H1 (cell line): ENCODE data around the gene GLIS2. TPM values are rescaled to one million over a fixed set of nuclear protein-coding genes. Genes with fewer than 3 reads are reported as not detected.
A peak's percentile ranks its signal among the peaks of the same experiment; 100 is the strongest.
"Not testable (repeated sequence)": the region's sequence is repeated elsewhere in the genome, so short reads cannot be mapped to it uniquely, and the experiment has no call there.

Experiments used
- CTCF ChIA-PET: fragments of 300-600 bp; sonication (Branson Sonifier 250); formaldehyde crosslinking; loops from one replicate; lab custom pipeline; 2021; ENCODE audit not compliant: partially characterized antibody; lab: Charles Lee
- POLR2A ChIA-PET: fragments of 300-600 bp; sonication (Branson Sonifier 250); formaldehyde crosslinking; loops from one replicate; lab custom pipeline; 2021; ENCODE audit warnings: inconsistent platforms; ENCODE audit not compliant: partially characterized antibody; lab: Charles Lee
- DNase-seq, 2 experiments: peaks; one replicate each; pipeline versions ENCODE4 v3.0.0 to v3.0.0-alpha.2; 2010 to 2022; ENCODE audit warnings: low spot score in 2 of 2, low read depth in 1 of 2, mixed read lengths in 1 of 2
- FAIRE-seq: peaks from 2 replicates; lab custom pipeline; 2011; peaks lifted over from hg19 to GRCh38; lab: Jason Lieb, UNC
- H2AFZ ChIP-seq: 2 replicates; pipeline ENCODE4 v1.8.1; 2012; ENCODE audit warnings: low read length, inconsistent platforms
- H2AK5ac ChIP-seq: 2 replicates; pipeline ENCODE4 v1.6.1; 2013; ENCODE audit warnings: low read depth, low read length
- H2BK120ac ChIP-seq: replicated peaks from 2 replicates; pipeline ENCODE3; 2013; ENCODE audit warnings: low read depth, low read length, inconsistent platforms
- H2BK12ac ChIP-seq: 2 replicates; pipeline ENCODE4 v1.6.1; 2013; ENCODE audit warnings: low read depth, low read length
- H2BK15ac ChIP-seq: 2 replicates; pipeline ENCODE4 v1.6.1; 2013; ENCODE audit warnings: low read length
- H2BK20ac ChIP-seq: 2 replicates; pipeline ENCODE4 v1.6.1; 2013; ENCODE audit warnings: low read length
- H2BK5ac ChIP-seq: 2 replicates; pipeline ENCODE4 v1.6.1; 2013; ENCODE audit warnings: low read depth, low read length
- H3K14ac ChIP-seq: 2 replicates; pipeline ENCODE4 v1.6.1; 2013; ENCODE audit warnings: inconsistent platforms; ENCODE audit not compliant: insufficient read length
- H3K18ac ChIP-seq: 2 replicates; pipeline ENCODE4 v1.6.1; 2013; ENCODE audit warnings: low read length; ENCODE audit errors: extremely low read depth
- H3K23ac ChIP-seq: 2 replicates; pipeline ENCODE4 v1.6.1; 2013; ENCODE audit warnings: inconsistent platforms; ENCODE audit not compliant: insufficient read length
- H3K23me2 ChIP-seq: 2 replicates; pipeline ENCODE4 v1.6.1; 2013; ENCODE audit warnings: low read depth, low read length
- H3K27ac ChIP-seq: 2 replicates; pipeline ENCODE4 v1.6.1; 2011; ENCODE audit warnings: low read depth, low read length, inconsistent platforms
- H3K27me3 ChIP-seq, 4 experiments: replicated peaks in 1 of 4; 1 replicate in 1 of 4; 2 replicates in 3 of 4; pipeline versions ENCODE4 v1.6.1 to v1.8.1; 2011 to 2013; ENCODE audit warnings: low read length in 3 of 4, mild to moderate bottlenecking in 3 of 4, inconsistent platforms in 2 of 4, mixed read lengths in 2 of 4, moderate library complexity in 1 of 4; ENCODE audit not compliant: control insufficient read depth in 3 of 4, insufficient read depth in 3 of 4; ENCODE audit errors: extremely low read depth in 1 of 4
- H3K36me3 ChIP-seq, 4 experiments: 2 replicates each; pipeline versions ENCODE4 v1.6.1 to v1.8.1; 2011 to 2013; ENCODE audit warnings: mild to moderate bottlenecking in 4 of 4, low read length in 3 of 4, moderate library complexity in 2 of 4, control low read depth in 1 of 4, inconsistent platforms in 1 of 4; ENCODE audit not compliant: insufficient read depth in 4 of 4, control insufficient read depth in 2 of 4
- H3K4ac ChIP-seq: replicated peaks from 2 replicates; pipeline ENCODE3; 2013; ENCODE audit warnings: low read length, low read depth, mixed read lengths, inconsistent platforms; ENCODE audit not compliant: insufficient read length
- H3K4me1 ChIP-seq, 4 experiments: replicated peaks in 1 of 4; 1 replicate in 1 of 4; 2 replicates in 3 of 4; pipeline versions ENCODE4 v1.6.1 to v1.8.1; 2011 to 2013; ENCODE audit warnings: low read length in 3 of 4, inconsistent platforms in 2 of 4, mixed read lengths in 1 of 4; ENCODE audit not compliant: insufficient read depth in 4 of 4, control insufficient read depth in 3 of 4
- H3K4me2 ChIP-seq, 2 experiments: 2 replicates each; pipeline versions ENCODE4 v1.6.1 to v1.8.1; 2011 to 2013; ENCODE audit warnings: low read depth in 2 of 2, low read length in 2 of 2, control low read depth in 1 of 2, inconsistent platforms in 1 of 2, mild to moderate bottlenecking in 1 of 2; ENCODE audit not compliant: insufficient read depth in 1 of 2
- H3K4me3 ChIP-seq, 4 experiments: fragments of 200-600, 300-600 bp in 1 of 4; sonication (generic), shearing (Covaris generic), sonication (Bioruptor Twin) in 1 of 4; 2 replicates each; pipeline versions ENCODE4 v1.5.1 to v1.8.1; 2011 to 2016; ENCODE audit warnings: low read length in 4 of 4, low read depth in 3 of 4, control low read depth in 2 of 4, inconsistent platforms in 2 of 4, mild to moderate bottlenecking in 2 of 4, mixed read lengths in 1 of 4, moderate library complexity in 1 of 4; ENCODE audit not compliant: insufficient read depth in 2 of 4; ENCODE audit errors: extremely low read depth in 1 of 4
- H3K56ac ChIP-seq: replicated peaks from 2 replicates; pipeline ENCODE3; 2013; ENCODE audit warnings: low read depth, mild to moderate bottlenecking, mixed read lengths, low read length, inconsistent platforms; ENCODE audit not compliant: insufficient read length
- H3K79me1 ChIP-seq: 2 replicates; pipeline ENCODE4 v1.6.1; 2013; ENCODE audit warnings: low read depth, low read length, control low read depth
- H3K79me2 ChIP-seq, 2 experiments: 2 replicates each; pipeline versions ENCODE4 v1.6.1 to v1.8.1; 2012 to 2013; ENCODE audit warnings: low read length in 2 of 2, mild to moderate bottlenecking in 2 of 2, inconsistent platforms in 1 of 2; ENCODE audit not compliant: insufficient read depth in 2 of 2, control insufficient read depth in 1 of 2
- H3K9ac ChIP-seq, 4 experiments: replicated peaks in 1 of 4; 1 replicate in 1 of 4; 2 replicates in 3 of 4; pipeline versions ENCODE4 v1.6.1 to v1.8.1; 2011 to 2013; ENCODE audit warnings: low read depth in 3 of 4, low read length in 3 of 4, control low read depth in 2 of 4, mild to moderate bottlenecking in 2 of 4, moderate library complexity in 2 of 4, inconsistent platforms in 1 of 4; ENCODE audit errors: extremely low read depth in 1 of 4
- H3K9me3 ChIP-seq, 2 experiments: 2 replicates each; pipeline versions ENCODE4 v1.6.1 to v1.8.1; 2012 to 2013; ENCODE audit warnings: mild to moderate bottlenecking in 2 of 2, moderate library complexity in 2 of 2, control low read depth in 1 of 2, inconsistent platforms in 1 of 2, low read depth in 1 of 2, low read length in 1 of 2, mixed read lengths in 1 of 2; ENCODE audit not compliant: insufficient read depth in 2 of 2
- H4K20me1 ChIP-seq, 2 experiments: replicated peaks in 1 of 2; 2 replicates each; pipeline versions ENCODE3 to v1.8.1; 2011 to 2013; ENCODE audit warnings: inconsistent platforms in 2 of 2, low read length in 2 of 2, mild to moderate bottlenecking in 1 of 2; ENCODE audit not compliant: insufficient read depth in 2 of 2, control insufficient read depth in 1 of 2
- H4K5ac ChIP-seq: 2 replicates; pipeline ENCODE4 v1.6.1; 2013; ENCODE audit warnings: low read length, low read depth, mixed read lengths, inconsistent platforms; ENCODE audit not compliant: insufficient read length
- H4K8ac ChIP-seq: 2 replicates; pipeline ENCODE4 v1.8.0; 2013; ENCODE audit warnings: mild to moderate bottlenecking, moderate library complexity, low read length, inconsistent platforms; ENCODE audit not compliant: insufficient read depth; ENCODE audit errors: extremely low read depth
- H4K91ac ChIP-seq: replicated peaks from 2 replicates; pipeline ENCODE3; 2013; ENCODE audit warnings: low read length, mixed read lengths, inconsistent platforms; ENCODE audit not compliant: insufficient read length
- KDM1A ChIP-seq: fragments of 200-600, 300-600 bp; sonication (generic); IDR thresholded peaks from 2 replicates; pipeline ENCODE4 v1.7.1; 2016; ENCODE audit warnings: mild to moderate bottlenecking, low read length, borderline replicate concordance
- WGBS, 2 experiments: shearing (Covaris generic) in 1 of 2; methylation state at CpG; one replicate each; pipeline versions ENCODE4 v1.1.6 to v1.1.7; 2013 to 2015; ENCODE audit warnings: low lambda C conversion rate in 2 of 2, mixed read lengths in 2 of 2, inconsistent platforms in 1 of 2, low coverage in 1 of 2, missing lambda C conversion rate in 1 of 2; ENCODE audit not compliant: insufficient replicate concordance in 2 of 2, insufficient coverage in 1 of 2, insufficient read length in 1 of 2; ENCODE audit errors: extremely low coverage in 1 of 2, missing lambda C conversion rate in 1 of 2; 5-methylcytosine and 5-hydroxymethylcytosine counted together
- polyA plus RNA-seq, 7 experiments: library from polyadenylated mRNA; depleted of rRNA in 3 of 7; stranded (reverse) in 5 of 7; unstranded in 2 of 7; fragments of >200 nt in 5 of 7; fragments of 200-250 nt in 2 of 7; gene quantifications; 1 replicate in 5 of 7; 2 replicates in 1 of 7; 4 replicates in 1 of 7; pipeline versions ENCODE4 v1.2.1 to v1.2.3, GENCODE V29; 2011 to 2013; ENCODE audit warnings: missing spikeins in 2 of 7, mixed read lengths in 2 of 7
- total RNA-seq: library from RNA; stranded (reverse); fragmentation: NEBNext Ultra II Directional; extraction: Animal tissue kit (Norgen Biotek cat#: 25700); gene quantifications from 2 replicates; pipeline ENCODE4 v1.2.1, GENCODE V29; 2021

Gene GLIS2
- total and polyA plus RNA-seq, 2 of the 8 experiments (the other 6 are each of a cell fraction or from before 2014, with no cell fraction given): 4.3 to 17.4 TPM

DNA sequence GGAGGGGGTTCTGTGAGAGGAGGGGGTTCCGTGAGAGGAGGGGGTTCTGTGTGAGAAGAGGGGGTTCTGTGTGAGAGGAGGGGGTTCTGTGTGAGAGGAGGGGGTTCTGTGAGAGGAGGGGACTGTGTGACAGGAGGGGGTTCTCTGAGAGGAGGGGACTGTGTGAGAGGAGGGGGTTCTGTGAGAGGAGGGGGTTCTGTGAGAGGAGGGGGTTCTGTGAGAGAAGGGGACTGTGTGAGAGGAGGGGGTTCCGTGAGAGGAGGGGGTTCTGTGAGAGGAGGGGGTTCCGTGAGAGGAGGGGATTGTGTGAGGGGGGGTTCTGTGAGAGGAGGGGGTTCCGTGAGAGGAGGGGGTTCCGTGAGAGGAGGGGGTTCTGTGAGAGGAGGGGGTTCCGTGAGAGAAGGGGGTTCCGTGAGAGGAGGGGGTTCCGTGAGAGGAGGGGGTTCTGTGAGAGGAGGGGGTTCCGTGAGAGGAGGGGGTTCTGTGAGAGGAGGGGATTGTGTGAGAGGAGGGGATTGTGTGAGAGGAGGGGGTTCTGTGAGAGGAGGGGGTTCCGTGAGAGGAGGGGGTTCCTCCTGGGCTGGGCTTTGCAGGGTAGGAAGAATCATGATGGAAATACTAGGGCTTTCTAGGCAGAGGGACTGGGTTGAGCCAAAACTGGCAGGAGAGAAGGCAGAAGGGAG, 28.6 kb downstream of the GLIS2 start:
- H3K79me2 ChIP-seq: peaks cover 11 to 58% of the 10 kb centered on the region in 2 experiments
- not testable (repeated sequence) for H3K14ac ChIP-seq, H2AK5ac ChIP-seq, H3K4ac ChIP-seq, H3K27me3 ChIP-seq, H3K23ac ChIP-seq, H4K8ac ChIP-seq
- ChIA-PET POLR2A (interaction anchor here (0.7 to 1.3 kb wide), 3 partner anchors 12 to 64 kb away, joined by 3 to 5 read pairs (median 3); no protein-coding TSS in a partner anchor), CTCF (interaction anchor here (1.0 to 12.6 kb wide), 3 partner anchors 9 to 59 kb away, joined by 3 to 159 read pairs (median 4); no protein-coding TSS in a partner anchor)
- peak; percentile 20; the same call in 1 of the 2 replicates for TF ChIP-seq KDM1A
- TF ChIP-seq, all 59 proteins: peak for 1; not testable (repeated sequence) for 58
- not testable (repeated sequence) for H2BK120ac ChIP-seq, H2BK20ac ChIP-seq, DNase-seq, H2BK15ac ChIP-seq, H2BK5ac ChIP-seq, H3K27ac ChIP-seq, H3K9me3 ChIP-seq, H2BK12ac ChIP-seq, H3K18ac ChIP-seq, H4K5ac ChIP-seq, H4K91ac ChIP-seq, H3K9ac ChIP-seq, H3K4me3 ChIP-seq, H3K4me1 ChIP-seq, FAIRE-seq, H3K4me2 ChIP-seq, H3K56ac ChIP-seq, H3K23me2 ChIP-seq, H2AFZ ChIP-seq
- Histone ChIP-seq H4K20me1 (peaks cover 15 to 29% of the 10 kb centered on the region in 2 experiments), H3K79me1 (peaks cover 16% of the 10 kb centered on the region), H3K36me3 (peaks cover 2 to 29% (median 6%) of the 10 kb centered on the region in 4 experiments; a peak in 5 of 8 replicates)
- 92% methylated on average over 2 of the region's 10 CpGs; no CpG with 5 or more reads in 1 of the 2 experiments for WGBS, 2 experiments
